Urinary bladder (tissue), 4 donors: ENCODE results near the gene ANKH. TPM values are rescaled to one million over a fixed set of nuclear protein-coding genes. Genes with fewer than 3 reads are reported as not detected.
"Not testable (repeated sequence)": the region's sequence is repeated elsewhere in the genome, so short reads cannot be mapped to it uniquely, and the experiment has no call there.

ENCODE experiments used
- DNase-seq: peaks from one replicate; pipeline ENCODE4 v3.0.0-alpha.2; 2015; ENCODE audit errors: extremely low spot score
- H3K27ac ChIP-seq: one replicate; pipeline ENCODE4 v1.5.1; 2013; ENCODE audit warnings: low read depth, mild to moderate bottlenecking, moderate library complexity
- H3K36me3 ChIP-seq: one replicate; pipeline ENCODE4 v1.6.1; 2013; ENCODE audit warnings: mild to moderate bottlenecking, moderate library complexity; ENCODE audit not compliant: insufficient read depth
- H3K4me1 ChIP-seq: one replicate; pipeline ENCODE4 v1.6.1; 2013; ENCODE audit warnings: mild to moderate bottlenecking, moderate library complexity; ENCODE audit not compliant: insufficient read depth
- H3K4me3 ChIP-seq: one replicate; pipeline ENCODE4 v1.5.1; 2013; ENCODE audit warnings: low read depth, low read length
- WGBS: extraction: QIAGEN DNeasy Blood & Tissue Kit; methylation state at CpG from one replicate; pipeline ENCODE4 v1.1.7; 2013; 5-methylcytosine and 5-hydroxymethylcytosine counted together
- polyA plus RNA-seq: library from polyadenylated mRNA; stranded (reverse); fragments of 200-250 nt; gene quantifications from one replicate; pipeline ENCODE4 v1.2.3, GENCODE V29; 2013
- total RNA-seq: library from RNA; depleted of rRNA; stranded (reverse); fragments of >200 nt; gene quantifications from one replicate; pipeline ENCODE4 v1.2.3, GENCODE V29; 2014
- donor health status: healthy with polysubstance abuse.
- donor health status: healthy.

The ANKH gene
- total and polyA plus RNA-seq, 2 donors = 18.1 to 23.0 TPM

DNA sequence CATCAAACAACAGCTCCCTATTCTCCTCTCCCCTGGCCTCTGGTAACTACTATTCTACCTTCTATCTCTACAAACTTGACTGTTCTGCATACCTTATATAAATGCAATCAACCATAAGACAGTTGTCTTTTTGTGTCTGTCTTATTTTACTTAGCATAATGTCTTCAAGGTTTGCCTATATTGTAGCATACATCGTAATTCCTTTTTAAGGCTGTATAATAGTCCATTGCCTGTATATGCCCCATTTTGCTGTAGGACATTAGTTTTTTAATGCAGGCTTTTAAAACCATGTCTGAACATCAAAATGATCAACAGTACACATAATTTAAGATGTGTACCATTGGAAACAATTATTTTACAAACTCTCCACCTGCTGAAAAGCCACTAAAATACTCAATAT is 12.4 kb downstream of the ANKH start:
- Histone ChIP-seq H3K4me1 (no peaks in the 10 kb centered on the region), H3K36me3 (no peaks in the 10 kb centered on the region), H3K27ac (no peak overlapping the region), H3K4me3 (no peak overlapping the region)
- DNase-seq = no peak
- WGBS = 97% methylated on average over 1 of the region's 1 CpG

DNA sequence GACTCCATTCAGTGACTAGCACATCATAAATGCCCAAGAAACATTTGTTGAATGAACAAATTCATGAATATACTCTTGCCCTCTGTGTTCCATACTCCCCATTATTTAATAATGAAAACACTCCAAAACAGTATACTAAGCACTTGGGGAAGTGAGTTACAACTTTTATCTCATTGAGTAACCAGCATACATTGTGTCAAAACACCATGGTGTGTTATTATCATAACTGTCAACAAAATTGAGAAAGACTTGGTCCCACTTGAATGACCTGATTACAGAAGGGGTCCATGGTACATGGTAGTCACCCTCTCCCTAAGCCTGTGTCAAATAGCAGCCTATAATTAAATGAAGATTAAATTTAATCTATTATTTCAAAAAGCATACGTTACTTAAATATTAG is 16.2 kb downstream of the ANKH start:
- Histone ChIP-seq H3K4me1 (no peaks in the 10 kb centered on the region), H3K27ac (no peak overlapping the region), H3K4me3 (no peak overlapping the region), H3K36me3 (no peaks in the 10 kb centered on the region)
- WGBS = 99% methylated on average over 1 of the region's 1 CpG
- no peak for DNase-seq

- no peaks in the 10 kb centered on the region for H3K4me1 ChIP-seq
- 96% methylated on average over 4 of the region's 4 CpGs for WGBS
- no peaks in the 10 kb centered on the region for H3K36me3 ChIP-seq
- H3K4me3 ChIP-seq = no peak overlapping the region
- no peak overlapping the region for H3K27ac ChIP-seq
- no peak for DNase-seq
Observed at GRCh38 chr5:14854799-14855198, 16.8 kb downstream of the ANKH start.

DNA sequence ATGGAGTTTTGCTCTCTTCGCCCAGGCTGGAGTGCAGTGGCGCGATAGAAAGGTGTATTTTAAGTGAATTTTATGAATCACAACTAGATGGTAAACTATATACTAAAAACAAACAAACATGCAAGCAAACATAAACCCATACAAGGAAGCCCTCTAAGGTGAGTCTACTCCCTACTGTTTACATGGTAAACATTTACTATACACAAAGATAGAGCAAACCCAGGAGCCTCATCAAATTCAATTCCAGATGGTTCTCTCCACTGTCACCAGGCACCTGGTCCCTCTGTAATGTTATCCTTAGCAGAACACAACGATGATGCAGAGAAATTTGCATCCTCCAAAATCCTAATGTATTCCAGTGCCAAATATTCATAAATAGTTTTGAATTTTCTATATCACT is 17.9 kb downstream of the ANKH start:
- Histone ChIP-seq H3K4me3 (no peak overlapping the region), H3K4me1 (no peaks in the 10 kb centered on the region), H3K27ac (no peak overlapping the region), H3K36me3 (no peaks in the 10 kb centered on the region)
- 91% methylated on average over 4 of the region's 4 CpGs for WGBS
- DNase-seq = no peak

GRCh38 chr5:14852779-14853178 is 18.8 kb downstream of the ANKH start:
- WGBS = 91% methylated on average over 6 of the region's 6 CpGs
- Histone ChIP-seq H3K4me1 (no peaks in the 10 kb centered on the region), H3K4me3 (no peak overlapping the region), H3K27ac (no peak overlapping the region), H3K36me3 (no peaks in the 10 kb centered on the region)
- DNase-seq = no peak

GRCh38 chr5:14851999-14852526 is 19.5 kb downstream of the ANKH start:
- Histone ChIP-seq H3K27ac (no peak overlapping the region), H3K4me1 (no peaks in the 10 kb centered on the region), H3K4me3 (no peak overlapping the region), H3K36me3 (no peaks in the 10 kb centered on the region)
- no peak for DNase-seq

DNA sequence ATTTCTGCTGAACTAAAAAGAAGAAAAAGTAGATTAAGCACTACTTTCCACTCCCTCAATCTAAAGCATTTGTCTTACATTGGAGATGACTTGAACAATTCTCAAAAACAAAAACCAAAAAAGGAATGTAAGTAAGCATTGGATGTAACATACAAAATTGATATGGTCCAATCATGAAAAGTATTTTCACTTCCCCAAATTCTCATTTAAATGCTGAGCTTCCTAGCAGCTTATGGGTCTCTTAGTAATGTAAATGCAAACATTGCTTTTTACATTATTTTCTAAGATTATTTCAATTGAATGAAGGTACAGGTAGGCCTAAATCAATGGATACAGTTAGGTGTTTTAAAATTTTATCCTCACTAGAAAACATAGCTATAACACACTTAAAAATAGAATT is 20.0 kb downstream of the ANKH start:
- H3K27ac ChIP-seq = no peak overlapping the region

GRCh38 chr5:14851050-14851419 is 20.5 kb downstream of the ANKH start:
- no peak for DNase-seq
- WGBS = 69% methylated on average over 5 of the region's 5 CpGs
- H3K4me1 ChIP-seq = no peaks in the 10 kb centered on the region
- H3K4me3 ChIP-seq = no peak overlapping the region
- no peaks in the 10 kb centered on the region for H3K36me3 ChIP-seq
- H3K27ac ChIP-seq = no peak overlapping the region

More for the DNA sequence above, 20.0 kb downstream of the ANKH start:
- Histone ChIP-seq H3K4me1 (no peaks in the 10 kb centered on the region), H3K36me3 (no peaks in the 10 kb centered on the region), H3K4me3 (no peak overlapping the region)
- no peak for DNase-seq

- no peak overlapping the region for H3K27ac ChIP-seq
- 61% methylated on average over 9 of the region's 9 CpGs for WGBS
Observed at GRCh38 chr5:14850419-14851049, 21.0 kb downstream of the ANKH start.

GRCh38 chr5:14849516-14850294 is 21.9 kb downstream of the ANKH start:
- H3K36me3 ChIP-seq = no peaks in the 10 kb centered on the region
- no peak overlapping the region for H3K4me3 ChIP-seq
- no peaks in the 10 kb centered on the region for H3K4me1 ChIP-seq
- H3K27ac ChIP-seq = no peak overlapping the region
- WGBS = 90% methylated on average over 14 of the region's 14 CpGs
- no peak for DNase-seq

More at GRCh38 chr5:14850419-14851049, 21.0 kb downstream of the ANKH start:
- DNase-seq = no peak
- Histone ChIP-seq H3K4me1 (no peaks in the 10 kb centered on the region), H3K4me3 (no peak overlapping the region), H3K36me3 (no peaks in the 10 kb centered on the region)

DNA sequence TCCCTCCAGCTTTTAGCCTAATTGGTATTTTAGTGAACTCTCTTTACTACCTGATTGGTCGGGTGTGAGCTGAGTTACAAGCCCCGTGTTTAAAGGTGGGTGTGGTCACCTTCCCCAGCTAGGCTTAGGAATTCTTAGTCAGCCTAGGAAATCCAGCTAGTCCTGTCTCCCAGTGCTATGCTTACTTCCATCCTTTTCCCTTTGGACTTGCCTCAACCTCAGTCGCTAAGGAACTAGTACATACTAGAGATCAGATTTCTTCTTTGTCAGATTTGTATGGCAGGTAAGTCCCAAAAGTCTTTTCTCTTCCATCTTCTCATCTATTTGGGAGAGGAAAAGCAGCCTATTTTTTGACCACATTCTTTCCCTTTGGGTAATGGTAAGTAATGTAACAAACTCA is 22.6 kb downstream of the ANKH start:
- not testable (repeated sequence) for H3K36me3 ChIP-seq, H3K4me3 ChIP-seq
- WGBS = 70% methylated on average over 3 of the region's 3 CpGs

GRCh38 chr5:14848385-14848784 is 23.2 kb downstream of the ANKH start:
- Histone ChIP-seq H3K4me1 (no peaks in the 10 kb centered on the region), H3K36me3 (no peaks in the 10 kb centered on the region), H3K4me3 (no peak overlapping the region), H3K27ac (no peak overlapping the region)
- no peak for DNase-seq
- 97% methylated on average over 21 of the region's 21 CpGs for WGBS

More for the DNA sequence above, 22.6 kb downstream of the ANKH start:
- not testable (repeated sequence) for DNase-seq, H3K27ac ChIP-seq, H3K4me1 ChIP-seq

GRCh38 chr5:14847471-14847870 is 24.1 kb downstream of the ANKH start:
- WGBS = 93% methylated on average over 5 of the region's 5 CpGs
- no peaks in the 10 kb centered on the region for H3K36me3 ChIP-seq

DNA sequence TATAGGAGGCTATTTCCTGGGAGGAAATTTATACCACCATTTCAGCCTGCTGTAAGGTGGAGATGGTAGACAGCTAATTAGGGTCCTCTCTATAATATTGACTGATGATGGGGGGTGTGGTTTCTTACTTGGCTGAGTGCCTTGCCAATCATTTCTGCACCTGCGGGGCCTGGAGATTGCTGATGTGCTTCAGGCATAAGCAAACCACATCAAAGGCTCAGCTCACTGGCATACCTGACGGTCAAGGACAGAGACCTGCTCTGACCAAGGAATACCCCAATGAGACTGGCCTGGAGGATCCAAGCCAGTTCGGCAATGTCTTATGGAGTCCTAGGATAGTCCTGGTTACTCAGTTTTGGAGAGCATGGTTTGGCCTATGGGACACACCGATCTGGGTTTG is 29.5 kb downstream of the ANKH start:
- Histone ChIP-seq H3K4me3 (no peak overlapping the region), H3K27ac (no peak overlapping the region), H3K4me1 (no peaks in the 10 kb centered on the region), H3K36me3 (no peaks in the 10 kb centered on the region)
- 97% methylated on average over 4 of the region's 4 CpGs for whole genome bisulfite sequencing
- no peak for DNase-seq

More at GRCh38 chr5:14847471-14847870, 24.1 kb downstream of the ANKH start:
- Histone ChIP-seq H3K27ac (no peak overlapping the region), H3K4me1 (no peaks in the 10 kb centered on the region), H3K4me3 (no peak overlapping the region)
- no peak for DNase-seq
